Stimulated activated CD8-positive, alpha-beta memory T cell treated with anti-CD3 and anti-CD28 coated beads, Interleukin-7, amount 100 ng/mL, for 4 hours (primary cell): Measurements from ENCODE around the gene RBAK.
A peak's percentile ranks its signal among the peaks of the same experiment; 100 is the strongest.
"Not testable (repeated sequence)": the region's sequence is repeated elsewhere in the genome, so short reads cannot be mapped to it uniquely, and the experiment has no call there.

Source experiments
- DNase-seq, 2 donors: peaks; one replicate each; pipeline ENCODE4 v3.0.0-alpha.2; 2020; ENCODE audit warnings: low read depth in 2 of 2

RBAK gene

DNA sequence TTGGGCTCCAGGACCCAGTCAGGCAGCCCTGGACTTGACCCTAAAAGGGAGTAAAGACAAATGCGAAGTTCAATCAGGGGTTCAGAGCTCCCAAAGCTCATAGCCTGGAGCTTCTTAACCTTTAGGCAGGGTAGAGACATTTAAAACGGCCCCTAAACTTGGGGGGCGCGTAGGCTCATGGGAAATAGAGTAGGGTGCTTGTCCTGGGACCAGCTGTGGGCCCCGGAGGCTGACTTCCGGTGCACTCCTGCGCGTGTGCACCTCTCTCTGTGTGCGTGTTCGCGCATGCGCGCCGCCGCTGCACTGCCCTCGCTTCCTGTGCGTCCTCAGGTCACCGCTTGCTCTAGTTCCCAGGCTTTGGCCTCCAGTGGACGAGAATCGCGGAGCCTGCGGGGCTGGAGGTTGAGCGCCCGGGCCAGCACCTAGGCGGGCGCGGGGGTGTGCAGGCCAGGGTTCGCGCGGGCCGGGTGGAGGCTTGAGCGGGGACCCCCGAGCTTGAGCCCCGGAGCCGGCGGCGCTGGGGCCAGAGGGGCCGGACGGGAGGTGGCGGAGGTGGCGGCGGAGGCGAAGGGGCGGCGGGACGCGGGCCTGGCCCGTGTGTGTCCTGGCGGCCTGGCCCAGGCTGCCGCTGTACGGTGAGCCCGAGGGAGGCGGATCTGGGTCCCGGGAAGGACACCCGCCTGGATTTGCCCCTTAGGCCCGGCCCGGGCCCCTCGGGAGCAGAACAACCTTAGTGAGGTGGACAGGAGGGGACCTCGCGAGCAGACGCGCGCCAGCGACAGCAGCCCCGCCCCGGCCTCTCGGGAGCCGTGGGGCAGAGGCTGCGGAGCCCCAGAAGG, at the start of gene RBAK:
RBAK (plus strand) TSS at position 303 of the 839 bp plus-strand sequence. CDS start 2,217 bp downstream, outside the sequence.
- DNase-seq: peak; percentile 76 to 86

DNA sequence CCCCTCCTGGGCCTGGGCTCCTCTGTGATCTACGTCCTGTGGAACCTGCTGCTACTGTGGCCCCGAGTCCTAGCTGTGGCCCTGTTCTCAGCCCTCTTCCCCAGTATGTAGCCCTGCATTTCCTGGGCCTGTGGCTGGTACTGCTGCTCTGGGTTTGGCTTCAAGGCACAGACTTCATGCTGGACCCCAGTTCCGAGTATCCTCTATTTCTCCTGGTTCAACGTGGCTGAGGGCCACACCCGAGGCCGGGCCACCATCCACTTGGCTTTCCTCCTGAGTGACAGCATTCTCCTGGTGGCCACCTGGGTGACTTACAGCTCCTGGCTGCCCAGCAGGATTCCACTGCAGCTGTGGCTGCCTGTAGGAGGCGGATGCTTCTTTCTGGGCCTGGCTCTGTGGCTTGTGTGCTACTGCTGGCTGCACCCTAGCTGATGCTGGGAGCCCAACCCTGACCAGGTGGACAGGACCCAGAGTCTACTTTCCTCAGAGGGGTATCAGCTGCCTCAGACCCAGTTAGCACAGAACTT, 48.9 kb upstream of the RBAK start:
- DNase-seq: no peak

DNA sequence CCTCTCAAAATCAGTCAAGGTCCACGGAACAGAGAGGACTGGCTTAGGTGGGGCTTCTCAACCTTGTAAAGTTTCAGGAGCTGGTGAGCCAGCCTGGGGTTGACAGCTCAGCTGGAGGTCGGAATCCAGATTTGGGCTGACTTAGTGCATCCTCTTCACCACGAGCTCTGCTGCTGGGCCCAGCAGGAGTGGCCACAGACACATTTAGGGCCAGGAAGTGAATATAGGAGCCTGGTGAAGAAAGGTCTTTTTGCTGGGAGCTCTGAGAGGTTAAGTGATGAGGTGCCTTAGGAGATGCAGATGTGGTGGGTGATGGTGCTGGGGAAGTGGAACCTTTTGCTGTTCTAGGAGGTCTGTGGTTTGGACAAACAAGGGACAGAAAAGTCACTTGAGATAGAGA, 47.4 kb upstream of the RBAK start:
- no peak for DNase-seq

DNA sequence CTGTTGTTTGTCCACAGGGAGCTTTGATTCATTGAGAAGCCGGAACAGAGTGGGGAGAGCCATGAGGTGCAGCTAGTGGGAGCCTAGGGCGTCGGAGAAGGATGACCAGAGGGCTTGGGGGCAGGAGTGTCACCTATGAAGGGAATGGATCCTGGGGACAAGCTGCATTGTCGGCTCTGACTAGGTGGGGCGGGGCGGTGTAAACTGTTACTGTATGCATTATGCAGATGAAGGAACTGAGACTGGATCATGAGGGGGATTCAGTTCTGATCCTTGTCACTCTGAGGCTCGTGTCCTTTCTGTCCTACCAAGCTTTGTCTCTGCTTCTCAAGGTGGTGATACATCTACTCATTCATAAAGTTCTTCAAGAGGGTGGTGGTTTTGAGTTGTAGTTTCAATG, 46.8 kb upstream of the RBAK start:
- no peak for DNase-seq

DNA sequence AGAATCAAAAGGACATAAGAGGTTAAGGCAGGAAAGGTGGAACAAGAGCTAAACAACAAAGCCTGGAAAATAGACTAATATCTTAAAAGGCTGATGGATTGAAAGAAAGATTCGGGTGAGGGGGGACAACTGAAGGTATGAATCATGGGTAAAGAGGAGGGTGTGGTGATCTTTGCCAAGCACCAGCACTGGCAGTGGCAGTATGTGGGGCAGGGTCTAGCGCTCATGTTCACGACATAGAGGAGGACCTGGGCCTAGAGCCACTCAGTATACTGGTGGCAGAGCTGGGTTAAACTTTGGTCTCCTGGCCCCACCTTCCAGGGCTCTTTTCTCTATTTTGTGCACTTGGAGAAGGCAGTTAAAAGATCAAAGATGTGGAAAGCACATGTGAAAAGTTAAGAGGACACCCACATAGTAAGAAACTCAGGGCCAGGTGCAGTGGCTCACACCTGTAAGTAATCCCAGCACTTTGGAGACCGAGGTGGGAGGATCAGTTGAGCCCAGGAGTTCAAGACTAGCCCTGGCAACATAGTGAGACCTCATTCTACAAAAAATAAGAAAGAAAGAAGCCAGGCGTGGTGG, 46.2 kb upstream of the RBAK start:
- no peak for DNase-seq

DNA sequence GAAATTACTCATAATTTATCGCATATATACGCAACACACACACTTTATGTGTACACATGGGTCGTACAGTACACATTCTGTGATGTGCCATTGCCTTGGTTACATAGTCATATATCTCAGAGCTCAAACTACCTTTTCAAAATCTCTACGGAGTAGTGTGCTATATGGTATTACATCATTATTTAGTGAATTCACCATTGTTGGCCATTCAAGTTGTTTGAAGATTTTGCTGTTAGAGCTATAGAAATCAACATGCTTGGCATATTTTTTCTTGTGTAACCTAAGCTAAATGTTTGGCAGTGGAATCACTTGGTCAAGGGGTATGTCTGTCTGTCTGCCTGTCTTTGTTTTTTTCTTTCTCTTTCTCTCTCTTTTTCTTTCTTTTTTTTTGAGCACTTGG, 44.7 kb upstream of the RBAK start:
- no peak for DNase-seq

DNA sequence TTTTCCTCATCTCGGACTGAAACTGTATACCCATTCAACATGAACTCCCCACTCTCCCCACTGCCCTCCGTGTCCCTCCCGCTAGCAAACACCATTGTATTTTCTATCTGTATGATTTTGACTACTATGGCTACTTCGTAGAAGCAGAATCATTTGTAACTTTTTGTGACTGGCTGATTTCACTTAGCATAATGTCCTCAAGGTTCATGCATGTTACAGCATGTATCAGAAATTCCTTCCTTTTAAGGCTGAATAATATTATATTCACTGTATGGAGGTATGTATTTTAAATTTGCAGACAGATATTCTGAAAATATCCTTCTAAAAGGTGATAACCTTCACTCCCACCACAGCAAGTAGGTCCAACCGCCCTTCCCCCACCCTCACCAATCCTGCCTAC, 43.7 kb upstream of the RBAK start:
- no peak for DNase-seq

DNA sequence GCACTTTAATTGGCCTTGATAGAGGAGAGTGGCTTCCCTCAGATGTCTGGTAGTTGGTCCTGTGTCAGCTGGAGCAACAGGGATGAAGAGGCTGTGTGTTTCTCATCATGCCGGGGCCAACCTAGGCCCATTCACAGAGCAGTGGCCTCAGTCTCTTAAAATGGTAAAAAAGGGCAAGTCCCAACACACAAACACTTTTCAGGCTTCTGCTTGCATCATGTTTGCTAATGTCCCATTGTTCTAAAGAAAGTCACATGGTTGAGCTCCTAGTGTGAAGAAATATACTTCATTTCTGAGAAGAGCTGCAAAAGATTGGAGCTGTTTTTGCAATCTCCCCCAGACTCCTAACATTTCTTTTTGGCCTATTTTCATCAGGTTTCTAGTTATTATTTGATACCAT, 40.6 kb upstream of the RBAK start:
- no peak for DNase-seq

DNA sequence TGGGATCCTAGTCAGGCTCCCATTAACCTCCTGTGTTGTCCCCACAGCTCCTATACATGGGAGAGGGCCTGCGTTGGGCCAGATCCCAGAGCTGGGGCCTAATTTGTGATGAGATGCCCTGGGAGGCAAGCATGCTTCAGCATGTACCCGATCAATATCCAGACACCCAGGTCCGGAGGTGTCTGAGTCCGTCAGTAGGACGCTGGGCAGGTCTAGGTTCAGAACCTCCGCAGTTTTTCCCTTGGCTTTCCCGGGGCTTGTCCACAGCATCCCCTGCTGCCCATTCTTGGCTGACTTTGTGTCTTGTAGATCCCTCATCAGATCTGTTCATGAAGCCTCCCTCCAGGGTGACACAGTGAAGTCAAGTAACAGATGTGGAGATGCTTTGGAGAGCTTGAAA, 32.7 kb upstream of the RBAK start:
- no peak for DNase-seq

DNA sequence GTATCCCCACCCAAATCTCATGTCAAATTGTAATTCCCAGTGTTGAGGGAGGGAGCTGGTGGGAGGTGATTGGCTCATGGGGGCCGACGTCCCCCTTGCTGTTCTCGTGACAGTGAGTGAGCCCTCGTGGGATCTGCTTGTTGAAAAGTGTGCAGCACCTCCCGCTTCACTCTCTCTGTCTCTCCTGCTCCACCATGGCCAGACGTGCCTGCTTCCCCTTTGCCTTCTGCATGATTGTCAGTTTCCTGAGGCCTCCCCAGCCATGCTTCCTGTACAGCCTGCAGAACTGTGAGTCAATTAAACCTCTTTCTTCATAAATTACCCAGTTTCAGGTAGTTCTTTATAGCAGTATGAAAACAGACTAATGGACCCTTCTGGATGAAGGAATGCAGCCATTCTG, 29.7 kb upstream of the RBAK start:
- DNase-seq: not testable (repeated sequence)

DNA sequence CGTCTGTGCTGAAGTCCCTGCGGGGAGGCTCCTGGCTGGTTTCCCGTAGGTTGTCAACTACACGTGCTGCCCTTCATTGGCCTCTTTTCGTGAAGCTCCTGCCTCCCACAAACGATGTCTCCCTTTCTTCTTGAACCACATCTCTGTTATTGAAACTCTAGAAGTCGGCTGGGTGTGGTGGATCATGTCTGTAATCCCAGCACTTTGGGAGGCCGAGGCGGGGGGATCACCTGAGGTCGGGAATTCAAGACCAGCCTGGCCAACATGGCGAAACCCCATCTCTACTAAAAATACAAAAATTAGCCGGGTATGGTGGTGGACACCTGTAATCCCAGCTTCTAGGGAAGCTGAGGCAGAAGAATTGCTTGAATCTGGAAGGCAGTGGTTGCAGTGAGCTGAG, 28.0 kb upstream of the RBAK start:
- DNase-seq: not testable (repeated sequence)

DNA sequence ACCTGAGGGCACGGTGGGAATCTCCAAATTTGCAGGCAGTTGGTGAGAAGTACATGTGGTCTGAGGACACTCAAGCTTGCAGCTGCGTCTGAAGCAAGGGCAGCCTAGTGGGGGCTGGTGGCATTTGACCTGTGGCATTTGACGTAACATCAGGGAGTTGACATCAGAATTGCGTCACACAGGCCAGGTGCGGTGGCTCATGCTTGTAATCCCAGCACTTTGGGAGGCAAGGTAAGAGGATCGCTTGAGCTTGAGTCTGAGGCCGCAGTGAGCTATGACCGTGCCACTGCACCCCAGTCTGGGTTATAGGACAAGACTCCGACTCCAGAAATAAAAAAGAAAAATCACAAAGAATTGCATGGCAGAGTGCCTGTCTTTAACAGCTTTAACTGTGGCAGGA, 25.6 kb upstream of the RBAK start:
- no peak for DNase-seq

DNA sequence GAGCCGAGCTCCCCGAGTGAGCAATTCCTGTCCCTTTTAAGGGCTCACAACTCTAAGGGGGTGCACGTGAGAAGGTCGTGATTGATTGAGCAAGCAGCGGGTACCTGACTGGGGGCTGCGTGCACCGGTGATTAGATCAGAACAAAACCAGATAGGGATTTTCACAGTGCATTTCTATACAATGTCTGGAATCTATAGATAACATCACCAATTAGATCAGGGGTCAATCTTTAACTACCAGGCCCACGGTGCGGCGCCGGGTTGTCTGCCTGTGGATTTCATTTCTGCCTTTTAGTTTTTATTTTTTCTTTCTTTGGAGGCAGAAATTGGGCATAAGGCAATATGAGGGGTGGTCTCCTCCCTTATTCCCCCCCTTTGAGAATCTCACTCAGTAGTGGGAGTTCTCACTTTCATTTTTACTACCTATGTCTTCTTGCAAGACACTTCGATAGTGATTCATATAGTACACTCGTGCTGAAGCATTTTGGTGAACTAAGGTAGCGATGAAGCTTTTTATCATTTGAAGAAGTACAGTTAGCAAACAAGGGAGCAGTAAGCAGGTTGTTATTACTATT, 24.6 kb upstream of the RBAK start:
- DNase-seq: not testable (repeated sequence)

DNA sequence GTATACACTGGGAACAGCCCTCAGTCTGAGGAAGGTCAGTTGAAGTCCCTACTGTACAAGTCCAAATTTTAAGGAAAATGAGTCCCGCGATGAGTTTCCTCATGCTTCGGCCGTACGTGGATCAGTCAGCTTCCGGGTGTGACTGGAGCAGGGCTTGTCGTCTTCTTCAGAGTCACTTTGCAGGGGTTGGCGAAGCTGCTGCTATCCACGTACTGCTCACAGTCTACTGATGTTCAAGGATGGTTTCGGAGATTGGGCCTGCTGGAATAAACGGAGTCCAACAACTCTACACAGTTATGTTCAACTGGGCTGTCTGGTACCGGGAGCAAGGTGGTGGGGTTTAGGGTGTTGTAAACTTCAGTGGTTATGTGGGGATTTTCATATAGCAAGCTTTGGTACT, 22.0 kb upstream of the RBAK start:
- DNase-seq: not testable (repeated sequence)

DNA sequence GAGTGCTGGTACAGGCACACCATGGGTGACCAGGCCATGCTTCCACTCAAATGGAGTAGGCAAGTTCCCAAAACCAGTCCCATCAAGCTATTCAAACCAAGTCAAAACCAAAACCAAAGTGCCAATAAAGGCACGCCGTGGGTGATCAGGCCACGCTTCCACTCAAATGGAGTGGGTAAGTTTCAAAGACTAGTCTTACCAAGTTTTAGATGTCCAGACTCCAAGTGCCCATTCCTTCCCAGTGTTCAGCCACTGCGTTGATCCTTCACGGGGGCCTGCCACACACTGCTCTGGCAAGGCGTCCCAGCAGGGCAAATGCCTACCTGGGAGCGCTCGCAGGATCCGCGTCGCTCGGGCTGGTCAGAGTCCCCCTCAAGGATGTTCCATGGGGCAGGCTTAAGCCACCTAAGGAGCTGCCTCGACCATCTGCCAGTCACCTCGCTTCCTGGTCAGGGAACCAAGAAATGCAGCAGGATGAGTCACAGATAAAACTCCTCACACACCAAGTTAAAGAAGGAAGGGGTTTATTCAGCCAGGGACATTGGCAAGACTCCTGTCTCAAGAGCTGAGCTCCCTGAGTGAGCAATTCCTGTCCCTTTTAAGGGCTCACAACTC, 17.8 kb upstream of the RBAK start:
- not testable (repeated sequence) for DNase-seq

DNA sequence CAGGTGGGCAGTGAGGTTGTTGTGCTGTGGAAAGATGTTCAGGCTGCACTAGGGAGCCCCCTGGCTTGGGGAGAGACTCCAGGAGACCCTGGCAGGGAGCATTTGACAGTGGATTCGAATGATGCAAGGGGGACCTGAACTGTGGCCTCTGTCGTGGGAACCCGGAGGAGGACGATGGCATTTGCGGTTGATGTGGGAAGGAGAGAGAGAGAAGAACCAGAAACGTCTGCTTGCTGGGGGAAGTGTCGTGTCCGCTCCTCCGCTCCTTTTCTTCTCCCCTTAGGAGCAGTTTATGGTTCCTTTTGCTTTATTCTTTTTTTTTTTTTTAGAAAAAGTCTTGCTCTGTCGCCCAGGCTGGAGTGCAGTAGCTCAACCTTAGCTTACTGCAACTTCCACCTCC, 12.5 kb upstream of the RBAK start:
- DNase-seq: not testable (repeated sequence)

DNA sequence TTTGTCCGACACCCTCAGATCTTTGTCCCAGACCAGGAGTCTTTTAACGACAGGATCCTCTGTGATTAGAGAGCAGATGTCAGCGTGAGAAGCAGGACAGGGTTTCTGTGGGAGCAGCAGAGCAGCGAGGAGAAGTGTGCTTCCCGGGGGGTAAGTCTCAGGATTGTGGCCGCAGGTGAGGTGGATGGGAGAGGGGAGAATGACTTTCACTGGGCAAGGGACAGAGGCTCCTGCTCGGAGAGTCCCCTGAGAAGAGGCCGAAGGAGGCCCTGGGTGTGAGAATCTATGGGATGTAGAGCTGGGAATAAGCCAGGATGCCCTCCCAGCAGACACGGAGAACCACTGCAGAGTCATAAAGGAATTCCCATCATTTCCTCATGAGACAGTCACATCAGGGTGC, 10.4 kb upstream of the RBAK start:
- no peak for DNase-seq

DNA sequence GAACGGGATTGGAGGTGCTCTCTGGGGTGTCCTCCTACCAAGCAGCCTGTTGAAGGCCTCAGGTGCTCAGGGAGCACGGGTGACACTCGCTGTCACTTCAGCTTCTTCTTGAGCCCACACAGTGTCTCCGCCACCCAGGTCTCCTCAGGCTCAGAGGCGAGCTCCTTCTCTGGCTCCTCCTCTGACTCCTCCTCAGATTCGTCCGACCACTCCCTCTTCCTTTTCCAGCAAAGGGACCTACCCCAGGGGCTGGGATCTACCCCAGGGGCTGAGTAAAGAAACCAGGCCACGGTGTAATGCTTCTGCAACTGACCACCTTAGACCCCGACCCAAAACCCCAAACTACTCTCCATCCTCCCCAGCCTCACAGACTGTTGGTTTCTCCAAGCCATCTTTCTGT, 9.2 kb upstream of the RBAK start:
- no peak for DNase-seq

DNA sequence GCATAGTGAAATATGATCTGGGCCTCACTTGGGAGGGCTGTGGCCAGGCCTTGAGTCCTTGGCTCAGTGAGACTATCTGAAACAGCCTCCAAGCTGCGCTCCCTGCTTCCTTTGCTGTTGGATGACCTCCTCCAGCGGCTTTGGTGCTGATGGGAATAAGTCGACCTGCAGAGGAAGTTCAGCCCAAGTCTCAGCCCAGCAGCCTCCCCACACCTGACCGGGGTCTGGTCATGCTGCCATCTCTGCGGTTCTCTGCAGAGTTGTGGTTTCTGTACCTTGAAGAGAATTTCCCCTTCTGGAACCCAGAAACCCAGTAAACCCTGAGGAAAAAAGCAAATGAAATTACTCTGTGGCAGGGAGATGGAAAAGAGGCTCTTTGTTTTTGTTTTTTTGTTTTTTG, 4.6 kb upstream of the RBAK start:
- no peak for DNase-seq

DNA sequence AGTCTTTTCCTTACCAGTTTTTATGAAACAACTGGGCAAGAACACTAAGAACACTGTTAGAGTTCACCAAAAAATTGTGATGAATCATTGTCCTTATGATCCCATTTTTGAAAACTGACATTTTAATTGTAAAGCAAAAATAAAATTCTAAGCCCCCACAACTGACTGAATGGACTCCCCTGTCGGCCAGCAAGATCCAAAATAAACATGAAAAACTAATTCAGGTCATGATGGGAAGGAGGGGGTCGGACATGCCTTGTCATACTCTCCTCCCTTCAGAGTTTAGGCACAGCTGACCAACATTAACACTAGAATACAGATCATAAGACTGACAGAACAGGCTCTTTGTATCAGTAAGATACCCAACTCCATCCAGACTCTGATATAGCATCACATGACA, 2.0 kb upstream of the RBAK start:
- DNase-seq: no peak

DNA sequence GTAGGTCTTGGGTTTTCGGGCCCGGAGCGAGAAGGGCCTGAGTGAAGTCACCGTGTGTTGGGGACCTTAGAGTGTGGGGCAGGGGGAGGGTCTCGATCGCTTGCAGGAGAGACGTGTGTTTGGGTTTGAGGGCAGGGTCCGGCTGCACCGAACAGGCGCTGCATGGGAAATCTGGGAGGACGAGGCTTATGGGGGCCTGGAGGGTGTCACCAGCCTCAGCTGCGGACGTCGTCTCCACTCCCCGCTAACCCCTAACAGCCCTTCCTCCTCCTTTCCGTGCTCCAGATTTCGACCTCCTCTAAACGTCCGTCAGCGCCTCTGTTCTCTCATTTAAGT, 705 bp downstream of the RBAK start:
- DNase-seq: not testable (repeated sequence)

DNA sequence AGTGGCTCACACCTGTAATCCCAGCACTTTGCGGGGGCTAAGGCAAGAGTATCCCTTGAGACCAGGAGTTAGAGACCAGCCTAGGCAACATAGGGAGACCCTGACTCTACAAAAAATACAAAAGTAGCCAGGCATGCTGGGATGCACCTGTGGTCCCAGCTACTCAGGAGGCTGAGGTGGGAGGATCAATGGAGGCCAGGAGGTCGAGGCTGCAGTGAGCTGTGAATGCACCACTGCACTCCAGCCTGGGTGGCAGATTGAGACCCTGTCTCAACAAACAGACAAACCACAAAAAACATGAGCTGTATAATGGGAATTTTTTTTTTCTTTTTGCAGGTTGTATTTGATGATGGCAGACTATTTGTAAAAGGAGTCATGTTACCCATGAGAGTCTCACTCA, 1.5 kb downstream of the RBAK start:
- not testable (repeated sequence) for DNase-seq

DNA sequence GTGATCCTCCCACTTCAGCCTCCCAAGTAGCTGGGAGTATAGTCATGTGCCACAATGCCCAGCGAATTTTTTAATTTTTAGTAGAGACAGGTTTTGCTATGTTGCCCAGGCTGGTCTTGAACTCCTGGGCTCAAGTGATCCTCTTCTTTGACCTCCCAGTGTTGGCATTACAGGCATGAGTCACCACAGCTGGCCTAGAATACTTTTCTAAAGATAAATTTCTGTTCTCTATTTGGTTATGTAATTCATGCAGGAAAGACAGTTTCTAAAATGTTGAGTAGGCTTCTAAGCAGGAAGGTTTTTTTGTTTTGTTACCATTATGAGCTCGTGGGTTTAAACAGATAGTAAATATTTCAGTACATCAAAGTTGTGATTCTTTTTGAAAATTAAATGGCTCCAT, 5.0 kb downstream of the RBAK start:
- no peak for DNase-seq
